Epithelial cell of prostate (primary cell): ENCODE results near the gene CHST8.
"Not testable (repeated sequence)": the region's sequence is repeated elsewhere in the genome, so short reads cannot be mapped to it uniquely, and the experiment has no call there.

Experiments
- DNase-seq: peaks from one replicate; pipeline ENCODE4 v3.0.0-alpha.2; 2011; ENCODE audit warnings: low read depth, low spot score
- H3K27ac ChIP-seq: fragments of 450-650 bp; 2 replicates; pipeline ENCODE4 v1.5.1; 2017; ENCODE audit warnings: mild to moderate bottlenecking

CHST8 gene

DNA sequence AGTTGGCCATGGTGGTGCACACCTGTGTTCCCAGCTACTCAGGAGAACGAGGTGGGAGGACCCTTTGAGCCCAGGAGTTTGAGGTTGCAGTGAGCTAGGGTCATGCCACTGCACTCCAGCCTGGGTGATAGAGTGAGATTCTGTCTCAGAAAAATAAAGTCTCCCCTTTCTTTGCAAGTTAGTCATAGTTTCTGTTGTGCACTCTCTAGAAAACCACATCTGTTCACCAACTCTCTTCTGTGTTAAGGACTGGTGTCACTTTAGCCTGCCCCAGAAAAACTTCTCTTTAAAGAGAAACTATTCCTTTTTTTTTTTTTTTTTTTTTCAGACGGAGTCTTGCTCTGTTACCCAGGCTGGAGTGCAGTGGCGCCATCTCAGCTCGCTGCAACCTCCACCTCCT lies 4.9 kb upstream of the CHST8 start:
- no peak for DNase-seq
- no peak overlapping the region for H3K27ac ChIP-seq

DNA sequence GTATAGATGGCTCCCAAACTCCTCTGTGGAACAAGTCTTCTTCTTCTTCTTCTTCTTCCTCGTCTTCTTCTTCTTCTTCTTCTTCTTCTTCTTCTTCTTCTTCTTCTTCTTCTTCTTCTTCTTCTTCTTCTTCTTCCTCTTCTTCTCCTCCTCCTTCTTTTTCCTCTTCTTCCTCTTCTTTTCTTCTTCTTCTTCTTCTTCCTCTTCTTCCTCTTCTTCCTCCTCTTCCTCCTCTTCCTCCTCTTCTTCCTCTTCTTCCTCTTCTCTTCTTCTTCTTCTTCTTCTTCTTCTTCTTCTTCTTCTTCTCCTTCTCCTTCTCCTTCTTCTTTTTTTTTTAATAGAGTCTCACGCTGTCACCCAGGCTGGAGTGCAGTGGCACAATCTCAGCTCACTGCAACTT lies 3.4 kb upstream of the CHST8 start:
- not testable (repeated sequence) for DNase-seq, H3K27ac ChIP-seq

DNA sequence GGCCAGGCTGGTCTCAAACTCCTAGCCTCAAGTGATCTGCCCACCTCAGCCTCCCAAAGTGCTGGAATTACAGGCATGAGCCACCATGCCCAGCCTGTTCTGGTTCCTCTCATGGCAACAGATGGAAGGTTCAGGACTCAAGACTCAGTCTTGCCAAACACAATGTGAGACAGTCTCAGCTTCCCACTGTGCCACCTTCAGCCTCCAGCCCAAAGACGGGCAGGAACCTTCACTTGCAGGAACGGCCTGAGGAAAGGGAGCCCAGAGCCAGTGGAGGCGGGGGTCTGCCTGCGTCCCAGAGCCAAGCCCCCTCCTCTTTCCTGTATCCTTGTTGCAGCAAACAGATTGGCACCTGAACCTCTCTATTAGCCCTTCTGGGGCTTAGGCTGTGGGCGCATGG lies 2.9 kb upstream of the CHST8 start:
- no peak overlapping the region for H3K27ac ChIP-seq
- DNase-seq, result no peak

DNA sequence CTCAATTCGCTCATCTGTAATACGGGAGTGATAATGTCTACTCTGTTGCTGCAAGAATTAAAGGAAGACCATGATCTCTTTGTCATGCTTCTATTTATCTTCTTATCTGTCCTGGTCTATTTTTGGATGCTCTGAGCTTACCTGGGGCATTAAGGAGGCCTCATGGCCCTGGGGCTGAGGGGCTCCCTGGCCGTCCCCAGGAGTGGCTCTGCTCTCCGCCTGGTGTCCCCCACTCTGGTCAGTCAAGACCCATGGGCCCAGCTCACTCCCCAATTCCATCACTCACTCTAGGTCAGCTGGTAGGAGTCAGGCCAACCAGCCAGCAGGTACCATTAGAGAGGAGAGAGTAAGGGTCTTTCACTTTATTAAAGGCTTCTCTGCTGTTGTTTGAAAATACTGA lies 1.1 kb upstream of the CHST8 start:
- no peak for DNase-seq
- no peak overlapping the region for H3K27ac ChIP-seq

DNA sequence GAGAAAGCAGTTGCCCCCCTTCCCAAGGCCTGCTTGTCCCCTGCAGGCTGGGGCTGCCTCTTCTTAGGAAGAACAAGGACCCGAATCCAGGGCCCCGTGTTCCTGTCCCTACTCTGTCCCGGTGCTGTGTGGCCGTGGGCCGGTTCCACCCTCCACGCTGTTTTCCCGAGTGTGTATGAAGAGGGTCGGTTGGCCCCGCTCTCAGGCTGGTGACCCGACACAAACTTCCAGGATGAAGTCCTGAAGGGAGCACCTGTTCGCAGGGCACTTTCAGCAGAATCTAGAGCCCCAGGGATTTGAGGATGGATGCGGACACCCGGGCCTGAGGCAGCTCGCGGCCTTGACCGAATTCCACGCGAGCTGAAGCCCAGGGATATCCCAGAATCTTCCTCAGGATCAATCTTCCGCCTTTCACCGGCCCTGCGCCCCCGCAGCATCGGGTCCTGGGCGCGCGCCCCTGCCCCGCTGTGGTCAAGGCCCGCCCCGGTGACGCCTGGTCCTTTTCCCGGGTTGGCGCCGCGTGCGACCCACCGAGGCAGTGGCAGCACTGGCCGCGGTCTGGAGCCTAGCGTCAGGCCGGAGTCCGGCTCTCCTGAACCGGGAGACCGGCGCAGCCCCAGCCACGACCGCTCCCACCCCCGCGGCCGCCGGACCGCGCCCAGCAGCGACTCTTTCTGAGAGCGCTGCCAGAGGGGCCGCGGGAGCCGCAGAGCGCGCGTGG lies 528 bp upstream of the CHST8 start:
- no peak for DNase-seq
- no peak overlapping the region for H3K27ac ChIP-seq

DNA sequence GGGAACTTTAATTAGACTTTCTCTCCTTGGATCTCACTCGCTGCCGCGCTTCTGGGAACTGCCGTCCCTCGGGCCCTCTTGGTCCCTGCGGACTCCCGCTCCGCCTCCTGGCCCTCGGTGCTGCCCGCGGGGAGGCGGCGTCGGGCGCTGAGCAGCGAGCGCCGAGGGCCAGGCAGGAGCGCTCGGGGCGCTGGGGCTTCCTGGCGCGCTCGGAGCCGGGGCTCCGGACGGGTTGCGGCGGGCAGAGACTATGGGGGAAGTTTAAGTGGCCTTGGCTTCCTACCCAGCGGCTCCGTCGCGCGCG lies 704 bp downstream of the CHST8 start:
- DNase-seq, result no peak
- H3K27ac ChIP-seq, result no peak overlapping the region

DNA sequence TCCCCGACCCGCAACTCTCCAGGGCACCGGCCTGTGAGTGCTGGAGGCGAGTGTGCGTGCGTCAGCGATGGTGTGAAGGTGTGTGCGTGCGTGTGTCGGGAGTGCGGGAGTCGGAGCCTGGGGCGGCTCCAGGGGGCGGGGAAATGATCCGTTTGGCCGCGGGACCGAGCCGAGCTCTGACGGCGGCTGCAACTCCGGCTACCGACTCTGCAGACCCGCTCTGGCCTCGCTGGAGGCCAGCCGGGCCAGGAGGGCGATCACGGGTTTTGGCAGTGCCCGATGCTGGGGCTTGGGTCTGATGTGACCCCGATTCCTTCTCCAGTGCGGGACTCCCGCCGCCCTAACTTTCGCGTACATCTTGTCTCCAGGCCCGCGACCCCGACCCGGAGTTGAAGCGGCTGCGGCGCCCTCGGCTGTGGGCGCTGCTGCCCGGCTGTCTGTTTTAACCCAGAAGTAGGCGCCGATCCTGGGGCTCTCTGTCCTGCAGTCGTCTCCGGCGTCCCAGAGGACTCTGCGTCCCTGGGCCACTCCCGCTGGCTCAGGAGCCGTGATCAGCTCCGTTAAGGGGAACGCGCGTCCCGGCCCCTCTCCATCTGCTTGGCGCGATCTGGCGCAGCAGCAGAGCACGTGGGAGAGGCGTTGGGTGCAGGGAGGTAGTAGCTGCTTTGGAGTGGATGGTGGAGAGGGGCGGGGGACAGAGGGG lies 1.2 kb downstream of the CHST8 start:
- no peak overlapping the region for H3K27ac ChIP-seq
- no peak for DNase-seq

DNA sequence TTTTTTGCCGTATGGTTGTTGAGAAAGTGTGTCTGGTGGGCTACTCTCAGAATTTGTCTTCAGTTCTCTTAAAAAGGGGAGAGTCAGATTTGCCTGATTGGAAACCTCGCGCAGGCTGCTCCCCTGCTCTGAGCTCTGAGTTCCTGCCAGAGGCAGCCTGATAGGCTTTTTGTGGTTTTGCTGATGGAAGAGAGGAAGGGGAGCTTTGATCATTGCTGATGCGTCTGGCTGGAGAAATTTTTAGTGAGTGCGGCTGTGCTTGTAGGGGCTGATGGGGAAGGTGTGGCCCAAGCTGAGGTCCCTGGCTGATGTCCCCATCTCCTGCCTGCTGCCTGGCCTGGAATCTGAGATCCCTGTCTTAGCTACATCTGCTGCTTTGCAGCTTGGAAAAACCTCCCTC lies 2.8 kb downstream of the CHST8 start:
- DNase-seq, result no peak
- H3K27ac ChIP-seq, result no peak overlapping the region

DNA sequence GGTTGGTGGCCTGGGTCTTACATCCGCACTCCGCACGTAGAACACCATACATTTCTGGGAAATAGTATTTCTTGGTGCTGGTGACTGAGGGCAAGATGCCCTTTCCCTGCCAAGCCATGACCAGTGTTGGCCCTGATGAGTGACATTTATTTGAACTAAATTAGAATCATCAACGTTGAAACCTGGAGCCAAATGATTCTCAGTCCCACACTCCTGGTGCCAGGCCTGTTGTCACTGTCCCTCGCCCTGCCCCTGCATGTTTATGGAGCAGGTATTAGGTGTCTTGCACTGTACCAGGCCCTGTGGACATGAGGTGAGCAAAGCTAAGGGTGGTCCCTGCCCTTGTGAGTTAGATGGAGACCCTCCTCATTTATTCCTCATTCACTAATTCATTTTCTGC lies 5.8 kb downstream of the CHST8 start:
- DNase-seq, result no peak
- no peak overlapping the region for H3K27ac ChIP-seq

DNA sequence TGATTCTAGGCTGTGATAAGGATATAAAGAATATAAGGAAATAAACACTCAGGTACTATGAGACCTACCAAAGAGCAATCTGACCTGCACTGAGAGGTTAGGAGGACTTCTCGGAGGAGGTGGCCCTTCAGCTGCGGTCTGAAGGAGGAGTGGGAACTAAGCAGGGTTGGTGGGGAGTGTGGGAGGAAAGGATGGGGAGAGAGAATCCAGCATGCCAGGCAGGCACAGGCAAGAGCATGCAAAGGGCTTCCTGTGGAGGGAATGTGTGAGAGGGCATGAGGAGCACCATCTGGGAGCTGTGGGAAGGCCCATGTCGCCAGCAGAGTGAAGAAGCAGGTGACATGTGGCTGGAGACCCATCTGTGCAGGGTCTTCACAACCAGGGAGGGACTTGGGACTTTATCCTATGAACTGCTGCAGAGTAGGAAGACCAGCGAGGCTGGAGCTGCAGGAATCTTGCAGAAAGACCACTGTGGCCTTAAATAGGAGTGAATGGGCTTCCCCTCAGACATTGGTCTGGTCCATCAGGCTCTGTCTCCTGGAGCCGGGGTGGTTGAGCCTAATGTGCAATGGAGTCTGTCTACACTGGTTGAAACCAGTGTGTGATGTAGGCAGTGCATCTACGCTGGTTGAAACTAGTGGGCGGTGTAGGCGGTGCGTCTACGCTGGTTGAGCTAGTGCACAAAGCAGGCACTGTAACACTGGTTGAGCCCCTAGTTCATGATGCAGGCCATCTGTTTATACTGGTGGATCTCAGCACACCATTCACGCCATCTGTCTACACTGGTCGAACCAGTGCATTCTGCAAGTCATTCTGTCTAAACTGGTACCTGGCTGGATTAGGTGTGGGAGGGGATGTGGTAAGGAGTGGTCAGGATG lies 6.4 kb downstream of the CHST8 start:
- DNase-seq, result no peak
- H3K27ac ChIP-seq, result no peak overlapping the region

DNA sequence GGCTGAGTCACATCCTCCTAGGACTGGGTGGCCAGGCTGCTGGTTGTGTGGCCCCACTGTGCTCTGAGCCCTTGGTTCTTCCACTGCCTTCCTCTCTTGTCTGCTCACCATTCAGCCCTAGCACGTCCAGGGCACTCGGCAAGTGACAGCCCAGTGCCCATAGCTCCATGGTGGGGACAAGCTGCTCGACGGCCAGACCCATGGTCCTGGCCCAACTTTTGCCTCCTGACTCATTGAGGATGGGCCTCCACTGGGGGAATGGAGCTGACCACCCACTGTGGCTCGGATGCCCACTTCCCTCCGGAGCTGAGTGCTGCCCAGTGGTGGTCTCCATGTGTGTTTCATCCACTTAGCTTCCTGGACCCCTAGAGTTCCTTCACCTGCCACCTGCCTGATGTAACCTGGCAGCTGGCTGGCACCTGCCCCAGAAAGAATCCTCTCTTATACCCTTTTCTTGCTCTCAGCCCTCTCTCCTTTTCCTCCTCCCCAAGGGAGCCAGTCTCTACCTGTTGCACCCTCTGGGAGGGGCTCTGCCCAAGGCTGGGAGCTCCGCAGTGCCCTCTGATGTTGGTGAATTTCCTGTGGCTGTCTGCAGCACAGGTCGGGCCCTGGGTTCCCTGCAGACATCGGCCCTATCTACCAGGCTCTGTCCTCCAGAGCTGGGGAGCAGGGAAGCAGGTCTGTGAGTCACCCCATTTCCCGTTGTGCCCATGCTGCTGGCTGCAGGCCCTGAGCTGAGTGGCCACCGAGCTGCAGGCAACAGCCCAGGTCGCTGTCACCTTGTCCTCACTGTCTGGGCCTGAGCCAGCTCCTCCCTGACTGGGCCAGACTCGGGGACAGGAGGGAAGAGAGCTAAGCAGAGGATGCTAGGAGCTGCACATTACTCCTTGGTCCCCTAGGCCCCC lies 7.4 kb downstream of the CHST8 start:
- no peak overlapping the region for H3K27ac ChIP-seq
- no peak for DNase-seq

DNA sequence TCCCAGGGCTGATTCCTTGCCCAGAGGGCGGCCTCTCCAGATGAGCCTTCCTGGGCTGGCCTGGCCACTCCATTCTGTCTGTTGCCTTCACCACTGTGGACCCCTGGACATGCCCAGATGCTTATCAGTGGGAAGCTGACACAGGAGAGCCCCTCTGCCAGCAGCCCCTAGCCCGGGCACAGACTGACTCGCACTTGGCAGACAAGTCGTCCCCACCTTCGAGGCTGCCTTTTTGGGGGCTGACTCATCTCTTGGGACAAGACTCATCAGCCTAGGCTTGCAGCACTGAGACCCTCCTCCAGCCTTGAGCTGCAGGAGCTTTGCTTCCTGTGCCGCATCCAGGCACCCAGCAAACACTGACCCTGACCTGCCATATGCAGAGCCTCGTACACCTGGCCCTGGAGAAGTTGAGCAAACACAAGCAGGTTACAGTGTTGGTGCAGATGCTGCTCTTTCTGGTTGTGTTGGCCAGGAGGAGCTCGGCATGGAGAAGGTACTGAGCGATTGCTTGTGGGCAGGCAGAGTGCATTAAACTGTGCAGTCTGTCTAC lies 8.1 kb downstream of the CHST8 start:
- no peak for DNase-seq
- H3K27ac ChIP-seq, result no peak overlapping the region

DNA sequence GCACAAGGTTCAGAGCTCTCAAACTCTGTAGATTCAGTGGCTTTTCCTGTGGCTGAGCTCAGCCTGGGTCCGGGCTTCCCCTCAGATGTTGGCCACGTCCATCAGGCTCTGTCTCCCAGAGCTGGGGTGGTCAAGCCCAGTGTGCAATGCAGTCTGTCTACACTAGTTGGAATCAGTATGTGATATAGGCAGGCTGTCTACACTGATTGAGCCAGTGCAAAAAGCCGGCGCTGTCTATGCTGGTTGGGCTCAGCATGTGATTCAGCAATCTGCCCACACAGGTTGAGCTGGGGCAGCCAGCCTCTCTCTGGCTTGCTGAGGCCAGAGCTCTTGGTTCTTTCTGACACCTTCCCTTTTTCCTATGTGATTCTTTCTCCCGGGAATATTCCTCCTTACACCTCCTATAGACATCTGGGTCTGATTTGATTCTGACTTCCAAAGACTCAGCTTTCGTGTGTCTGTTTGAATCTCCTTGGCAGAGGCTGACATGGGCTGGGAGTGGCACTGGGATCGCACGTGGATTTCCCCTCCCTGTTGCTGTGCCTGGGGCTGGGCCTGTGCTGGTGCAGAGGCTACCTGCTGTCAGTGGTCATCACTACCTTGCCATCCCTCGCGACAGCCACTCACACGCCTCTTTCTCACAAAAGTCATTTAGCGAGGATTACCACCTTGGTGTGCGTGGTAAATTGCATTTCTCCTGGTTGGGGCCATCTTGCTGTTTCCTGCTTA lies 9.3 kb downstream of the CHST8 start:
- no peak for DNase-seq
- H3K27ac ChIP-seq, result no peak overlapping the region

DNA sequence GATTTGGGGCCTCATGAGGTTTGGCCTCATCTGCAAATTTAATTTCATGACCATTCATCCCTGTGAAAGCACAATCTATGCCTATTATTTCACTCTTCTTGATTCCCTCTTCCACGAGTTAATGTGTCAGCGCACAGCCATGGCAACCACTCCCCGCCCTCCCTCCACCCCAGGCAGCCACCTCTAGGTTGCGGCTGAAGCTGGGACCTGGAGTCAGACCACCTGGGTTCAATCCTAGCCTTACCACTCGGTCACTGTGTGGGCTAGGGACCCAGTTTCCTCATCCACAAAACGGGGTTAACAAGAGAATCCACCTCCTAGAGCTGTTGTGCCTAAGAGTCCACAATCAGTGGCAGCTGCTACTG lies 9.8 kb downstream of the CHST8 start:
- no peak overlapping the region for H3K27ac ChIP-seq
- DNase-seq, result no peak

DNA sequence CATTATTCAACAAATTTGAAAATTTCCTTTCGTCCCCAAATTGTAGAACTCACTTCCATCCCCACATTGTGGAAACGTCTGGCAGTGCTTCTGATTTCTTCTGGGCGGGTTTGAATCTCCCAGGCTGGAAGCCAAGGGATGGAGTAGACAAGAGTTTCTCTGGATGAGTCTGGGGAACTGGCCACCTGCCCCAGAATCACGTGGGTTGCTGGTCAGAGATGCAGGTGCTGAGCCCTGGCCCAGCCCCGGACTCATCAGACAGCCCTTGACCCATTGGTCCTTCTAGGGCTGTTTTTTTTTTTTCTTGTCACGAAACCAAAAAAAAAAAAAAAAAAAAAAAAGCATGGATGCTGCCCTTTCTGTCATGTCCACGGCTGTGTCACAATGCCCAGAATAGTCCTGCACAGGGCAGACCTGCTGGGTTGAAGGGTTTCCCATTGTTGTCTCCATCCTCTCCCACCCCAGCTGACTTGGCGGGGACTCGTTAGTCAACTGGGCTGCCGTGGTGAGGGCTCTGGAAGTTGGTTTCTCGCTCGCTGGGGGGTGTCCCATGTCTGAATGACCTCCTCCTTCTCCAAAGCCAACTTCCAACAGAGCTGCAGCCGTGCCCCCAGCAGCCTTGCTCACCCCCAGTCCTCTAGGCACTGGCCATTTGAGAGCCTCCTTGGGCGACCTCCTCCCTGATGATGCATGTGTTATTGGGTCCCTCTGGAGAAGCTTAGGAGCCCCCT lies 12.8 kb downstream of the CHST8 start:
- no peak for DNase-seq

DNA sequence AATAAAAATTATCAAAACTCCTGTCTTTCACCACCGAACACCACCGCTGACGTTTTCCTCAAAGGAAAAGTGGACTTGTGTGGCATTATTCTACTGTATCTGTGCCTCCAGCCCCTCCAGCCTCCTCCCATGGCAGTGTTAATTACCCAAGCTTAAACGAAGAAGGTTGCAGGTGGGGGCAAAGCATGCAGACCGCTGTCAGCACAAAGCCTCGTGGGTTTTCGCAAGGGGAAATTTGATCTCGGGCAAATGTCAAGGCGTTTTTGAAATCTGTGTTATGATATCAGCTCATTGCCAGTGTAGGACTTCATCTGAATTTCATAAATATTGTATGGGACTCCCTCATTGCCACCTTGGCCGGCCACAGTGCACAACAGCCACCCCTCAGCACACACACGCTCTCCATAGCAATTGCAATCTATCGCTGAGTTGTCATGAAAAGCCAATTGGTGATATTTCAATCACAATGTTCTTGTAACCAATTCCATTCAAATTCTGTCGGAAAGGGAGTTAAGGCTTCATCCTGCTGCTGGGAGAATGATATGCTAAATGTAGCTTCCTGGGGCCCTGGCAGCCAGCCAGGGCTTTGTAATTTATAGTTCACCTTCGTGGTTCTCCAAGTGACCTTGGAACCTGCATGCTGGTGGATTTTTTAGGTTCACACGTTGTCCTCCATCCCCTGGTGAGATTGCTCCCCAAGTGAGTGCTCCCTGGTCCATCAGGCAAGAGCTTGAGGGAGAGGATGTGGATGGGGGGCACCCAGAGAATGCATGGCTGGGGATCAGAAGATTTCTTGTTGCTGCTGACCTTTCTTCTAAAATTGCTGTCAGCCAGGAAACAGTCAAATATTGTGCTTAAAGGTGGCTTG lies 16.6 kb downstream of the CHST8 start:
- no peak overlapping the region for H3K27ac ChIP-seq
- no peak for DNase-seq

More for the DNA sequence above, 12.8 kb downstream of the CHST8 start:
- H3K27ac ChIP-seq, result no peak overlapping the region

DNA sequence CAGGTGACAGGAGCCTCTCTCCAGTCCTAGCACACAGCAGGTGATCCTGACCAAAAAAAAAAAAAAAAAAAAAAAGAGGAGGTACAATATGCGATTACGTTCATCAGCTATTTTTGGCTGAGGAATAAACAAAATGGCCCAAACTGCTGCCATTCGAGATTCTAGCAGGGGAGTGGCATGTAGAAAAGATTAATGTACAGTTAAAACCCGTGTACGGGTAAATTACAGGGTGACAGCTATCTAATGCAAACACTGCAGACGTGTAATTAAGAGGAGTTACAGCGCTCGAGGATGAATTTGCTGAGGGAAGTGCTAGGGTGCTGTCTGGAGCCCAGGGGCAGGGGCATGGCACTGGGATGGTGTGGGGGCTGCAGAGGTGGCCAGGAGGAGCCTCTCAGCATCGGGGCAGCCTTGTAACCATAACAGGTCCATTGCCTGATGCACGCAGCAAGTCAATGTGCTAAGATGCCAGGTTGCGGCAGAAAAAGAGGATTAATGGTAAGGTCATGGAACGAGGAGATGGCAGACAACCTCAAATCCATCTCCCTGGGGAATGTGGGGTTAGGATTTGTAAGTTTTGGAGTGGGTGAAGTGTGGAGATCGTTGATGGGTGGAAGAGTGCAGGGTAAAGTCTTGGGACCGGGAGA lies 17.4 kb downstream of the CHST8 start:
- no peak for DNase-seq
- no peak overlapping the region for H3K27ac ChIP-seq
